Stromal cell of bone marrow (primary cell): ENCODE measurements around the gene MAML3.

Source experiments
- DNase-seq: peaks from one replicate; pipeline ENCODE4 v3.0.0-alpha.2; 2012; ENCODE audit warnings: low read depth

The MAML3 gene

DNA sequence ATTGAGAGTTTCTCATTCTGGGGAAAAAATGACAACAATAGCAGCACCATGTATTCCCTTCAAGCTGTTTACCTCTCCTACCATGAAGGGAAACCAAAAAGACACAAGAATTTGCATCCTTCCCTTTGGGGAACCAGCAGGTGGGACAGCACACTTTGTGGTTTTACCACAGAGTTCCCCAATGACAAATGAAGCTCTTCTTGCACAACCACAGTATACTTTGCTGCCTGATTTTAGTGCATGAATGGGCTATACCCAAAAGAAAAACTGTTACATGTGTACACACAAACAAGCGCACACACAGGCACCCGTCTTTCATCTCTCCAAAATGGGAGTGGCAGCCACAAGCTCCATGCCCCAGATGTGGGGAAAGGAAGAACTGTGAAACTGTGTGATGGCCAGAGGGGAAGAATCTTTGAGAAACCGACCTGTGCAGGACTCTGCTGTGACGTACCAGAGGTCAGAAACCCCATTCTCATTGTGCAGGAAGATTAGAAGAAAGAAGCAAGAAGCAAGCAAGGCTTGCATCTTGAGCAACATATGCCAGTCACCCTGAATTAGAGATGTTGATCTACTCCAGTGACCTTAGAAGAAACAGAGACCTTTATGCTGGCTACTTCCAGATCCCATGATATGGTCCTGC is 2.7 kb upstream of the MAML3 start:
- no peak for DNase-seq

- no peak for DNase-seq
Measured at GRCh38 chr4:140154572-140154891, 548 bp upstream of the MAML3 start.

DNA sequence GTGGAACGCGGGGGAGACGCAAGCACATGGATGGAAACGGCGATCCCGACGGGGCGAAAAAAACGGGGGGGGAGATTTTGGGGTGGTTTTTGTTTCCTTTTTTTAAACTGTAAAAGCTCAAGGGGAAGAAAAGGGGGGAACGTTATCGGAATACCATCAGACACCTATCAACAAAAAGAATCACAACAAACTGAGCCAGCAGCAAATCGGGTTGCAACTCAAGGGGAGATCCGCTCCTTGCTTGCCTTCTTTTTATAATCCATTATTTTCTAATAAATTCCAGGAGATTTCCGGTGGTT is 616 bp downstream of the MAML3 start:
- no peak for DNase-seq

DNA sequence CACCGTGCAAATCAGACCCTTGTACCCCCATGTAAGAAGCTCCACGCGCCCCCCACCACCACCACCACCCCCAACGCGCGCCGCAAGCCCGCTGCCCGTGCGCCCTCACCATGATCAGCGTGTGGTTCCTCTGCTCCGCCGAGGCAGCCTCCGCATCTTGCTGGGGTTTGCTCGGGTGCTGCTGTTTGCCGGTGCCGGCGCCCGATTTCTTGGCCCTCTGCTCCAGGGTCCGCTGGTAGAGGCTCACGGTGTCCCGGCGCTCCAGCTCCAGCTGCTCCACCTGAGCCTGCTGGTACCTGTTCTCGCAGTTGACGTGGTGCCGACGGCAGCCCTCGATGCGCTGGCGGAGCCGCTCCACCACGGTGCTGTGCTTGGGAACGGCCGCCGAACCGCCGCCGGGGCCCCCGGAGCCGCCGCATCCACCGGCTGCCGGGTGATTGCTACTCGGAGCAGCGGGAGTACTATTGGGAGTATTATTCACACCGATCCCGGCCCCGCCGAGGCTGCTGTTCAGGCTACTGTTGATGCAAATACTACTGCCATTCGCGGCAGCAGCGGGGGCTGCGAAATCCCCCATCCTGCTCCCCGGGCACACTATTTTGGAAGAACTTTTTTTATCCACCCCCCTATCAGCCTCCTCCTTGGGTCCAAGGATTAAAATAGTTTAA is 1.1 kb downstream of the MAML3 start:
- no peak for DNase-seq

- DNase-seq, result no peak
Measured at GRCh38 chr4:140152013-140152703, 1.8 kb downstream of the MAML3 start.

DNA sequence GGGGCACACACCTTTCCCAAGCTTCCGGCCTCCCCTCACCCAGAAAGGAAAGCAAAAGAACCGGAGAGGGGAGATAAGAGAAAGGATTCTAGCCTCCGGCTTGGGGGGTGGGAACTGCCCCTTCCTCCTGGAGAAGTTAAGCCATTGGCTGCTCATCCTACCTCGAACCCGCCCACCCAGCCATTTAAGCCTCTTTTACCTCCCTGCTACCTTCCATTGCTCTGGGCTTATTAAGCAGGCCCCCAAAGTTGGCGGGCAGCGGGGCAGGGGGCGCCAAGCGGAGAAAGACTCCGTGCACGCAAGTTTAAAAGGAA is 2.3 kb downstream of the MAML3 start:
- no peak for DNase-seq

GRCh38 chr4:140150886-140151698 is 2.9 kb downstream of the MAML3 start:
- peak; percentile 76 for DNase-seq

DNA sequence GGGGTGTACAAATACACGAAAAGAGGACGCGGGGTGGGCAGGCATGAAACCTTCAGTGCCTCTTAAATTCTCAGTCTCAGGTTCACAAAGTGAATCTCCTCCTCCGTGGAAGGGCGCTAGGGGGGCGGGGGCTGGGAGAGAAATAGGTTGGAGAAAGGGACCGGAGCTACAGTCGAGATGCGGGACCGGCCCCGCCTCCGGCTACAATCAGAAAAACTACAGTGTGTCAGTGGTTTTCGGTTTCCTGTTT is 3.4 kb downstream of the MAML3 start:
- no peak for DNase-seq

GRCh38 chr4:140149846-140150635 is 3.9 kb downstream of the MAML3 start:
- DNase-seq, result no peak

DNA sequence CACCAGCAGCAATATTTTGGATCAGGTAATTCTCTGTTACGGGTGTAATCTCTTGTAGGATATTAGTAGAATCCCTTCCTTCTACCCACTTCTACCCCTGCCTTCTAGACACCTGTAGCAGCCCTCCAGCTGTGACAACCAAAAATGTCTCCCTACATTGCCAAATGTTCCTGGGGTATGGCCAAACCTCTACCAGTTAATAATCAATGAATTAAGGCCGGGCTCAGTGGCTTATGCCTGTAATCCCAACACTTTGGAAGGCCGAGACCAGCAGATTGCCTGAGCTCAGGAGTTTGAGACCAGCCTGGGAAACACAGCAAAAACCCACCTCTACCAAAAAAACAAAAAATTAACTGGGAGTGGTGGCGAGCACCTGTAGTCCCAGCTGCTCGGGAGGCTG is 9.9 kb downstream of the MAML3 start:
- no peak for DNase-seq

GRCh38 chr4:140141210-140141835 is 12.7 kb downstream of the MAML3 start:
- no peak for DNase-seq

DNA sequence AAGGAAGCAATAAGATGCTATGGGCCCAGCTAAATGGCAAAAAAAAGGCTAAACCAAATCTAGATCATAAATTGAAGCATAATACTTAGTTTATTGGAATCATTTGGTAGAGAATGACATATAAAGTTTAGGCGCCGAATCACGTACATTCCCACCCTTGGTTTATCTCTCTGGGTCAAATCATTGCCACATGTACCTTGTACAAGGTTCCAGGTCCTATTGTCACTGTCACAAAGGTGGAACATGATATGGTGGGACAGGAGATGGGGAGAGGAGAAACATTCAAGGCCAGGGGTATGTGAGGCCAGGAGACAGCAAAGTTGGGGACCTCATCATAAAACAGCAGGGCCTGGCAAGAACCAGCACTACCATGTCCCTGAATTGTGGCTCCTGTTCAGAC is 13.4 kb downstream of the MAML3 start:
- no peak for DNase-seq

DNA sequence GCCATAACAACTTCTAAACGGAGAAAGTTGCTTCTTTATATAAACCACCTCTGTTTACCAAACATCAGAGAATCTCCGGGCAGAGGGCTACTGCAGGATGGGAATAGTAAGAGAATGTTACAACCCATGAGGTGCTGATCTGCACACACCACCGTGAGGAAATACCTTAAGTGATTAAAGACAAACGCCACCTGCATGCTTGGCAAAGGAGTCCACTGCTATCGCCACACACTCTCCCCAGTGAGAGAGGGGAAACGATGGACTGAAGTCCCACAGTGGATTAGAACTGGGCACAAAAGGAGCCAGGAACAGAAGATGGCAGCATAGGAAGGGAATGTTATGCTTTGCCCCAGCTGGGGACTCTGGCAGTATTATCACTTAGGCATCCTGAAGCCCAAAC is 15.6 kb downstream of the MAML3 start:
- DNase-seq, result no peak

GRCh38 chr4:140137671-140138070 is 16.3 kb downstream of the MAML3 start:
- no peak for DNase-seq

DNA sequence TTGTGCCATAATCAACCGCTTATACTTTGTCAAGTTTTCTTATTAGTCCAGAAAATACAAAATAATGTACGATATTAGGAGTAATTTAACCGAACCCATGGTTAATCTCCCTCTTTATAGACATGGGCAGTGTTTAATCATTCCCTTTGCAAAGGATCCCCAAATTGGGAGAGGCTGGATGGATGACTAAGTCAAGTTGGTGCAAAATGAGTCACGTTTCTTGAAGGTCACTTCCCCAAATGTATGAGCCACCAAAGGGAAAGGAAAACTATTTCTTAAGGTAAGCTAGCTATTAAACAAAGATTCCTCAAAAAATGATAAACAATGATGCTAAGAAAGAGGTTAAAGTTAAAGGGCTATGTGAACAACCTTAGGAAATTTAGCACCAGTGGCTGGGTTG is 17.5 kb downstream of the MAML3 start:
- DNase-seq, result no peak

GRCh38 chr4:140135529-140136088 is 18.4 kb downstream of the MAML3 start:
- DNase-seq, result no peak

- DNase-seq, result no peak
Measured at GRCh38 chr4:140134746-140135425, 19.1 kb downstream of the MAML3 start.

DNA sequence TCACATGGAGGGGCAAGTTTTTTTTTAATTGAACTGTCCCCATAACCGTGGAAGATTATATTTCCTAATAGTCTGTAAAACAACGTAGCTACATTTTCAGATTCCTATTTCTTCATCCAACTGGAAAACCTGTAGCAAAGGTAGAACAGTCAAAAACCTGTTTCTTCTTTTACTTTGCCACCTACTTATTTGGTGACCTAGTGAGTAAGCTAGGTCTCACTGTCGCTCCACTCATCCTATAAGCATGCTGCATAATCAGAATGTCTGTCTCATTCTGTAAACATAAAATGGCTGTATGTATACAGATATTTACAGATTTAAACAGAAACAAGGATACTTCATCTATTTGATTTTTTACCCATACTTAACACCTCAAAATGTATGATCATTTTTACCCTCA is 20.4 kb downstream of the MAML3 start:
- no peak for DNase-seq

- no peak for DNase-seq
Measured at GRCh38 chr4:140131675-140132229, 22.2 kb downstream of the MAML3 start.

GRCh38 chr4:140130677-140131076 is 23.3 kb downstream of the MAML3 start:
- DNase-seq, result no peak

GRCh38 chr4:140127422-140127821 is 26.6 kb downstream of the MAML3 start:
- DNase-seq, result no peak
